ENCODE results near the gene DLL4. TPM values are rescaled to one million over a fixed set of nuclear protein-coding genes. Genes with fewer than 3 reads are reported as not detected.

DLL4 gene
- total RNA-seq, 1 experiment from 2014 or later: 1.5 TPM

- TF ChIP-seq FOSL1 (IDR thresholded peaks at IDR 0.05; ENCODE audit: low read depth): no peak
- no peak for TF ChIP-seq EZH2 (IDR thresholded peaks at IDR 0.05)
- no peak for TF ChIP-seq ELF1 (IDR thresholded peaks at IDR 0.05; ENCODE audit: borderline replicate concordance, low read depth)
Observed at GRCh38 chr15:40988156-40988555, 59.0 kb downstream of the DLL4 start (continued).

Other genes starting within 250 kb of the DLL4 start
- 20.9 TPM for gene RAD51, start 234.2 kb upstream of the DLL4 start, total RNA-seq (2021; ENCODE audit: unreplicated experiment)
- gene RMDN3, start 174.1 kb upstream of the DLL4 start, total RNA-seq (2021; ENCODE audit: unreplicated experiment): 21.5 TPM
- gene GCHFR, start 165.3 kb upstream of the DLL4 start, total RNA-seq (2021; ENCODE audit: unreplicated experiment): 1.5 TPM
- 0.10 TPM for gene C15orf62, start 159.4 kb upstream of the DLL4 start, total RNA-seq (2021; ENCODE audit: unreplicated experiment)
- gene ZFYVE19, start 122.3 kb upstream of the DLL4 start, total RNA-seq (2021; ENCODE audit: unreplicated experiment): 29.1 TPM
- 36.1 TPM for gene DNAJC17, start 121.9 kb upstream of the DLL4 start, total RNA-seq (2021; ENCODE audit: unreplicated experiment)
- gene PPP1R14D, start 100.6 kb upstream of the DLL4 start, total RNA-seq (2021; ENCODE audit: unreplicated experiment): not detected
- gene SPINT1, start 85.3 kb upstream of the DLL4 start, total RNA-seq (2021; ENCODE audit: unreplicated experiment): 123 TPM
- gene RHOV, start 55.1 kb upstream of the DLL4 start, total RNA-seq (2021; ENCODE audit: unreplicated experiment): 6.0 TPM
- 16.9 TPM for gene VPS18, start 34.9 kb upstream of the DLL4 start, total RNA-seq (2021; ENCODE audit: unreplicated experiment)
- 58.9 TPM for gene CHAC1, start 24.1 kb downstream of the DLL4 start, total RNA-seq (2021; ENCODE audit: unreplicated experiment)
- gene INO80, start 186.9 kb downstream of the DLL4 start, total RNA-seq (2021; ENCODE audit: unreplicated experiment): 28.2 TPM

Measured in HCT116 (cell line).